Testis (tissue), 3 donors: ENCODE results near the gene GRIP1. TPM values are rescaled to one million over a fixed set of nuclear protein-coding genes. Genes with fewer than 3 reads are reported as not detected.

Experiments used
- DNase-seq: peaks from one replicate; pipeline ENCODE4 v3.0.0-alpha.2; 2019
- H3K27ac ChIP-seq, 2 donors: fragments of 200-600 bp; sonication (generic); one replicate each; pipeline ENCODE4 v1.5.1; 2019
- H3K27me3 ChIP-seq: fragments of 200-600 bp; sonication (generic); one replicate; pipeline ENCODE4 v1.5.1; 2019
- H3K36me3 ChIP-seq: fragments of 200-600 bp; sonication (generic); one replicate; pipeline ENCODE4 v1.5.1; 2017; ENCODE audit warnings: low read depth; ENCODE audit errors: missing control alignments
- H3K4me1 ChIP-seq: fragments of 200-600 bp; sonication (generic); one replicate; pipeline ENCODE4 v1.5.1; 2019
- H3K4me3 ChIP-seq, 2 donors: fragments of 200-600 bp; sonication (generic); one replicate each; pipeline ENCODE4 v1.5.1; 2017 to 2019
- H3K9me3 ChIP-seq: fragments of 200-600 bp; sonication (generic); one replicate; pipeline ENCODE4 v1.5.1; 2017
- CTCF ChIP-seq, 3 experiments: fragments of 450-650 bp in 2 of 3; fragments of 200-600 bp in 1 of 3; sonication (generic) in 1 of 3; IDR thresholded peaks; one replicate each; pipeline ENCODE4 v1.5.1; 2016 to 2019; ENCODE audit warnings: antibody characterized with exemption in 3 of 3, mild to moderate bottlenecking in 2 of 3, moderate library complexity in 1 of 3
- POLR2A ChIP-seq: fragments of 450-650 bp; IDR thresholded peaks from one replicate; pipeline ENCODE4 v1.6.1; 2017; ENCODE audit warnings: antibody characterized with exemption, mild to moderate bottlenecking, moderate library complexity
- WGBS, 2 donors: methylation state at CpG; one replicate each; pipeline ENCODE4 v1.1.5; 2018; 5-methylcytosine and 5-hydroxymethylcytosine counted together
- intact Hi-C: fragments of 100-400 bp; cut with DNase I; formaldehyde crosslinking; loops from one replicate; pipeline ENCODE4 v1.15.1; 2023; ENCODE audit warnings: low total_unique reads
- polyA plus RNA-seq: library from polyadenylated mRNA; stranded (reverse); fragments of 350-450 nt; fragmentation: Illumina TruSeq; extraction: RNeasy Lipid Tissue Mini Kit (QIAGEN cat#74804); gene quantifications from one replicate; pipeline ENCODE4 v1.2.3, GENCODE V29; 2014; ENCODE audit warnings: low read depth, low replicate concordance; ENCODE audit not compliant: insufficient read depth
- total RNA-seq, 2 donors: library from RNA; depleted of rRNA; stranded (reverse); fragments of >200 nt; gene quantifications; one replicate each; pipeline ENCODE4 v1.2.3, GENCODE V29; 2016

The GRIP1 gene
- total and polyA plus RNA-seq, 3 donors from 2014 or later = 12.0 to 14.0 (median 12.9) TPM

GRCh38 chr12:66539431-66539830 is 139.4 kb downstream of the GRIP1 start:
- intact Hi-C loops = no loop called here
- H3K9me3 ChIP-seq = no peaks in the 10 kb centered on the region
- no peaks in the 10 kb centered on the region for H3K4me1 ChIP-seq
- H3K4me3 ChIP-seq = no peak overlapping the region
- DNase-seq = no peak
- H3K27ac ChIP-seq = no peak overlapping the region
- H3K27me3 ChIP-seq = no peaks in the 10 kb centered on the region
- H3K36me3 ChIP-seq = no peaks in the 10 kb centered on the region
- TF ChIP-seq CTCF (IDR thresholded peaks at IDR 0.05) (no peak), POLR2A (no peak)

- WGBS, 2 donors = 88 to 92% methylated on average over 2 to 4 of the region's 4 CpGs
- intact Hi-C loops = no loop called here
- H3K27me3 ChIP-seq = no peaks in the 10 kb centered on the region
- no peaks in the 10 kb centered on the region for H3K4me1 ChIP-seq
- no peak for DNase-seq
- no peaks in the 10 kb centered on the region for H3K36me3 ChIP-seq
- H3K27ac ChIP-seq = no peak overlapping the region
- no peak overlapping the region for H3K4me3 ChIP-seq
- no peak for TF ChIP-seq POLR2A
- TF ChIP-seq CTCF (IDR thresholded peaks at IDR 0.05) = no peak
- no peaks in the 10 kb centered on the region for H3K9me3 ChIP-seq
Observed at GRCh38 chr12:66538970-66539369, 139.9 kb downstream of the GRIP1 start.

DNA sequence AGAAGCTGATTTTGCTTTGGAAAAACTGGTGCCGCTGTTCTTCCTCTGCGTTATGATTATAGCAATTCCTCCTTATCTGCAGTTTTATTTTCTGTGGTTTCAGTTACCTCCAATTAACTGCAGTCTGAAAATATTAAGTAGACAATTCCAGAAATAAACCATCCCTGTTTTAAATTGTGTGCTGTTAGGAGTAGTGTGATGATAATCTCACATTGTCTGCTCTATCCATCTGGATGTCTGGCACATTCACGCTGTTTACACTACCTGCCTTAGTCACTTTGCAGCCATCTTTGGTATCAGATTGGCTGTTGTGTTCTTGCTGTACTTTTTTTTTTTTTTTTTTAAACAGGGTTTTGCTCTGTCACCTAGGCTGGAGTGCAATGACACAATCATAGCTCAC is 141.0 kb downstream of the GRIP1 start:
- 91 to 93% methylated on average over 3 of the region's 3 CpGs for WGBS, 2 donors
- no peak for TF ChIP-seq POLR2A
- no peak for TF ChIP-seq CTCF (IDR thresholded peaks at IDR 0.05)
- no peaks in the 10 kb centered on the region for H3K27me3 ChIP-seq
- no peaks in the 10 kb centered on the region for H3K36me3 ChIP-seq
- no peak overlapping the region for H3K4me3 ChIP-seq
- no peak overlapping the region for H3K27ac ChIP-seq
- DNase-seq = no peak
- H3K9me3 ChIP-seq = no peaks in the 10 kb centered on the region
- intact Hi-C loops = no loop called here
- no peaks in the 10 kb centered on the region for H3K4me1 ChIP-seq

GRCh38 chr12:66533767-66534166 is 145.1 kb downstream of the GRIP1 start:
- Histone ChIP-seq H3K27me3 (no peaks in the 10 kb centered on the region), H3K27ac (no peak overlapping the region), H3K36me3 (no peaks in the 10 kb centered on the region), H3K4me3 (no peak overlapping the region), H3K9me3 (no peaks in the 10 kb centered on the region), H3K4me1 (no peaks in the 10 kb centered on the region)
- TF ChIP-seq POLR2A (no peak), CTCF (IDR thresholded peaks at IDR 0.05) (no peak)
- WGBS, 2 donors = 84% methylated on average over 2 of the region's 2 CpGs
- intact Hi-C loops = no loop called here
- no peak for DNase-seq

- 68 to 76% methylated on average over 2 of the region's 2 CpGs for whole genome bisulfite sequencing, 2 donors
- TF ChIP-seq POLR2A = no peak
- TF ChIP-seq CTCF (IDR thresholded peaks at IDR 0.05) = no peak
- Histone ChIP-seq H3K27me3 (no peaks in the 10 kb centered on the region), H3K4me1 (no peaks in the 10 kb centered on the region), H3K4me3 (no peak overlapping the region), H3K9me3 (no peaks in the 10 kb centered on the region), H3K36me3 (no peaks in the 10 kb centered on the region), H3K27ac (no peak overlapping the region)
- intact Hi-C loops = no loop called here
- no peak for DNase-seq
Observed at GRCh38 chr12:66531766-66532165, 147.1 kb downstream of the GRIP1 start.
